ENCODE data around the gene BRIP1. TPM values are rescaled to one million over a fixed set of nuclear protein-coding genes. Genes with fewer than 3 reads are reported as not detected.

BRIP1 gene
- total and polyA plus RNA-seq, 10 donors: 0.41 to 3.7 (median 1.5) TPM

- no peaks in the 10 kb centered on the region for H3K9me3 ChIP-seq
- peaks cover 3 to 99% (median 42%) of the 10 kb centered on the region in 6 donors for H3K36me3 ChIP-seq
- no peak overlapping the region for H3K27ac ChIP-seq
- DNase-seq: no peak
- H3K27me3 ChIP-seq (replicated peaks in 1 of 7): no peaks in the 10 kb centered on the region
- intact Hi-C loops (cut with DNase I; ENCODE audit: low total_unique reads): no loop called here
- no peaks in the 10 kb centered on the region for H3K4me1 ChIP-seq
- H3K4me3 ChIP-seq: no peak overlapping the region
- TF ChIP-seq POLR2AphosphoS5 (IDR thresholded peaks at IDR 0.05): no peak
- TF ChIP-seq POLR2A (IDR thresholded peaks at IDR 0.05): no peak
- TF ChIP-seq, protein P1, sequence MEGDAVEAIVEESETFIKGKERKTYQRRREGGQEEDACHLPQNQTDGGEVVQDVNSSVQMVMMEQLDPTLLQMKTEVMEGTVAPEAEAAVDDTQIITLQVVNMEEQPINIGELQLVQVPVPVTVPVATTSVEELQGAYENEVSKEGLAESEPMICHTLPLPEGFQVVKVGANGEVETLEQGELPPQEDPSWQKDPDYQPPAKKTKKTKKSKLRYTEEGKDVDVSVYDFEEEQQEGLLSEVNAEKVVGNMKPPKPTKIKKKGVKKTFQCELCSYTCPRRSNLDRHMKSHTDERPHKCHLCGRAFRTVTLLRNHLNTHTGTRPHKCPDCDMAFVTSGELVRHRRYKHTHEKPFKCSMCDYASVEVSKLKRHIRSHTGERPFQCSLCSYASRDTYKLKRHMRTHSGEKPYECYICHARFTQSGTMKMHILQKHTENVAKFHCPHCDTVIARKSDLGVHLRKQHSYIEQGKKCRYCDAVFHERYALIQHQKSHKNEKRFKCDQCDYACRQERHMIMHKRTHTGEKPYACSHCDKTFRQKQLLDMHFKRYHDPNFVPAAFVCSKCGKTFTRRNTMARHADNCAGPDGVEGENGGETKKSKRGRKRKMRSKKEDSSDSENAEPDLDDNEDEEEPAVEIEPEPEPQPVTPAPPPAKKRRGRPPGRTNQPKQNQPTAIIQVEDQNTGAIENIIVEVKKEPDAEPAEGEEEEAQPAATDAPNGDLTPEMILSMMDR (IDR thresholded peaks at IDR 0.05 in 8 of 11, conservative IDR thresholded peaks at IDR 0.05 in 3 of 11): no peak
- 62 to 93% (median 76%) methylated on average over 2 of the region's 2 CpGs for WGBS, 5 donors
These were observed 15.2 kb upstream of the BRIP1 start for GRCh38 chr17:61878520-61878919.

GRCh38 chr17:61877837-61878236 is 14.5 kb upstream of the BRIP1 start:
- WGBS, 5 donors: 94 to 100% (median 97%) methylated on average over 2 of the region's 2 CpGs
- Histone ChIP-seq H3K36me3 (peaks cover 3 to 94% (median 37%) of the 10 kb centered on the region in 6 donors), H3K4me3 (no peak overlapping the region), H3K9me3 (no peaks in the 10 kb centered on the region), H3K27me3 (replicated peaks in 1 of 7) (no peaks in the 10 kb centered on the region), H3K27ac (no peak overlapping the region), H3K4me1 (no peaks in the 10 kb centered on the region)
- no peak for DNase-seq
- TF ChIP-seq POLR2AphosphoS5 (IDR thresholded peaks at IDR 0.05) (no peak), POLR2A (IDR thresholded peaks at IDR 0.05) (no peak)
- TF ChIP-seq, protein P1 (IDR thresholded peaks at IDR 0.05 in 8 of 11, conservative IDR thresholded peaks at IDR 0.05 in 3 of 11): no peak
- intact Hi-C loops (cut with DNase I; ENCODE audit: low total_unique reads): no loop called here

- H3K36me3 ChIP-seq: peaks cover 3 to 93% (median 40%) of the 10 kb centered on the region in 6 donors
- no peak for DNase-seq
- TF ChIP-seq, protein P1 (IDR thresholded peaks at IDR 0.05 in 8 of 11, conservative IDR thresholded peaks at IDR 0.05 in 3 of 11): no peak
- TF ChIP-seq POLR2AphosphoS5 (IDR thresholded peaks at IDR 0.05) (no peak), POLR2A (IDR thresholded peaks at IDR 0.05) (no peak)
These were observed 12.5 kb upstream of the BRIP1 start for GRCh38 chr17:61875804-61876203.

GRCh38 chr17:61875285-61875684 is 12.0 kb upstream of the BRIP1 start:
- Histone ChIP-seq H3K4me1 (no peaks in the 10 kb centered on the region), H3K36me3 (peaks cover 3 to 93% (median 45%) of the 10 kb centered on the region in 6 donors), H3K27ac (no peak overlapping the region), H3K4me3 (no peak overlapping the region), H3K27me3 (replicated peaks in 1 of 7) (no peaks in the 10 kb centered on the region), H3K9me3 (no peaks in the 10 kb centered on the region)
- no peak for DNase-seq
- intact Hi-C loops (cut with DNase I; ENCODE audit: low total_unique reads): no loop called here
- 40 to 84% (median 72%) methylated on average over 1 of the region's 1 CpG for WGBS, 5 donors
- TF ChIP-seq POLR2A (IDR thresholded peaks at IDR 0.05): no peak
- TF ChIP-seq POLR2AphosphoS5 (IDR thresholded peaks at IDR 0.05): no peak
- TF ChIP-seq, protein P1 (IDR thresholded peaks at IDR 0.05 in 8 of 11, conservative IDR thresholded peaks at IDR 0.05 in 3 of 11): no peak

More at GRCh38 chr17:61875804-61876203, 12.5 kb upstream of the BRIP1 start:
- Histone ChIP-seq H3K27ac (no peak overlapping the region), H3K4me3 (no peak overlapping the region), H3K9me3 (no peaks in the 10 kb centered on the region), H3K27me3 (replicated peaks in 1 of 7) (no peaks in the 10 kb centered on the region), H3K4me1 (no peaks in the 10 kb centered on the region)
- intact Hi-C loops (cut with DNase I; ENCODE audit: low total_unique reads): no loop called here
- 92 to 96% (median 94%) methylated on average over 3 of the region's 3 CpGs for WGBS, 5 donors
